Stimulated activated CD8-positive, alpha-beta memory T cell treated with anti-CD3 and anti-CD28 coated beads, Interleukin-15, amount 100 ng/mL, for 1 hour (primary cell): ENCODE measurements around the gene HIGD1C.
"Not testable (repeated sequence)": the region's sequence is repeated elsewhere in the genome, so short reads cannot be mapped to it uniquely, and the experiment has no call there.

ENCODE experiments used
- DNase-seq: peaks from one replicate; pipeline ENCODE4 v3.0.0-alpha.2; 2020; ENCODE audit warnings: low read depth

HIGD1C gene

GRCh38 chr12:50985322-50985721 is 33.0 kb downstream of the HIGD1C start:
- DNase-seq, result no peak

DNA sequence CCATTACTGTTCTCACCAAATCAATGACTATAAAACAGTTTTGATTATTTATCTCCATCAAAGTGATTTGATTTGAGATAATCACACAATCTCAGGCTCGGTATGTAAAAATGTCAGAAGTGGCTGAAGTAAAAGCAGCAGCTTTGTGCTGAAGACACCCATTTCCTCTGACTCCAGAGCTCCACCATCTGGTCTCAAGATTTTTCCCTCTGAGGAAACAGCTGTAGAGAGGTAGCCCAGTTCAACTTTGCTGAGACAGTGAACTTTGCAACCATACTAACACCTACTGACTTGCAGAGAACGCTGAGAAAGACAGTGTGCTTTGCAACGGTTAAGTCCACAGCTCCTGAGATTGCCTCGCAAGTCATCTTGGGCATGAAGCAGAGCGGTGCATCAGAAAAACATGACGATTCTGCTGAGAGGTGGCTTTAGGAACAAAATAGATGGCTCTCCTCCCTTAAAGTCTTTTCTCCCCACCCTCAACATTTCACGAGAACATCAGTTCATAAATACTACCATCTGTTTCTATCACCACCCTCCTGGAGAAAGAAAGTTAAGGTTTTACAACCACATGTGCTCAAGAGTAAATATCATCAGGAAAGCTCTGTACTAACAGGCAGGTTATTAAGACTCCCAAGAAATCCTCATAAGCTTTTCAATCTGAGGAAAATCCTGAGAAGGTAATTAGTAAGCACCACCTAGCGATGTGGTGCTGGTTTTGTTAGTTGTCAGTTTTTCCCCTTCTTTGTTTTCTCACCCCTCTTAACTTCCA is 34.8 kb downstream of the HIGD1C start:
- no peak for DNase-seq

DNA sequence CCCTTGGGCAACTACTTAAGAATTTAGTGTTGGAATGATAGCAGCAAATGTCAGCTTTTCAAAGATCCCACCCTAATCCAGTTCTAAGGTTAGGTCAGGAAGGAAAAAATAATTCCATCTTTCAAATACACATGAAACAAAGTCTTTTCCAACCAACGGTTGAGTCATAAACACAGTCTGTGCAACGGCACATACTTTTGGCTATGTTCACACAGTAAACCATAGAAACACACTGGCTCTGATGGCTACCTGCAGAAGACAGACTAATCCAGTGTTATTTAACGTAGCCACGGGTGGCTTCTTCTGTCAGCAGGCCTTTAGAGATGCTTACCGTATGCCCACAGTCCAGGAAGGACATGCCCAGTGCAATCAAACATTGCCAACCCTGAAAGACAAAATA is 35.7 kb downstream of the HIGD1C start:
- DNase-seq, result no peak

DNA sequence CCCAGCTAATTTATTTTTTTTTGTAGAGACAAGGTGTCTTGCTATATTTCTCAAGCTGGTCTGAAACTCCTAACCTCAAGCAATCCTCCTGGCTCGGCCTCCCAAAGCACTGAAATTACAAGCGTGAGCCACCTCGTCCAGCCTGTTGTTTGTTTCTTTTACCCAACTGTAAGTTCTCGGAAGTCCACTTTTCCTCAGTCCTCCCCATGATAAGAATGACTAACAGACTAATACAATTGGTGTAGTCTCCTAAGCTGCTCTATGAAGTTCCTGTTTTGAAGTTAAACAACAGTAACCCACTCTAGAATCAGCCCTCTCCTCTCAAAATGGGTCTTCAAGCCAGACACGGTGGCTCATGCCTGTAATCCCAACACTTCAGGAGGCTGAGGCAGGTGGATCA is 36.5 kb downstream of the HIGD1C start:
- no peak for DNase-seq

DNA sequence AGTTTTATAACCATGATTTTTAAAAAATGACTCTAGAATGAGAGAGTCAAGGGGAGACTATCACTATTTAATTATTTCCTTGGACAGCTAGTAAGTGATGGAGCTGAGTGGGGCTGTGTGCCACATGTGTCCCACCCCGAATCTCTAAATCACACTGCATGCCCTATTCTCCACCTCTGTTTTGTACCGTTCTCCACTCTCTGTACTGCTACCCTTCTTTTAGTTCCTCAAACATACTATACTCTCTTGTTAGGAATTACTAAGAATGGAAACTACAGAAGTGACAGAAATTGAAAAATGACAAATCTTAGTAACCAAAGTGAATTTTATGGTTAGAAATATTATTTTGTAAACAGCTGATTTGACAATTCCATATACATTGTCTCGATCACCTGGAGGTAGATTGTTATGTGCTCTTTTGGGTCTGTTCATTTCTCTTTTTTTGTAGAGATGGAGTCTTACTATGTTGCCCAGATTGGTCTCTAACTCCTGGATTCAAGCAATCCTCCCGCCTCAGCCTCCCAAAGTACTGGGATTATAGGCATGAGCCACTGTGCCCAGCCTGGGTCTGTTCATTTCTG is 37.9 kb downstream of the HIGD1C start:
- DNase-seq, result no peak

DNA sequence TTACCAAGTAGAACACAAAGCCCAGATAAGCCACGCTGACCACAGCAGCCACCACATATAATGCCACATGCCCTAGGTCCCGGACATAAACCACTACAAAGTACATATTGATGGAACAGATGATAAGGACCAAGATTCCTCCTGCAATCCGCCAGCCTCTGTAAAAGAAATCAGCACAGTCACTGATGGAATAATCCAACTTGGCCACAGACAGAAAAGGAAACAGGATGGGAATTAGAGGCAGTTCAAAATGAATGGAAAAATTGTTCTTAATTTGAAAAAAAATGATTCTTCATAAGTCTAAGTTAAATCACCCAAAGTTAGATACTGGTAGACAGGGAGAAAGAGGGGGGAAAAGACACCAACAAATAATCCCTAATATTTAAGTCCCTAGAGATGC is 38.4 kb downstream of the HIGD1C start:
- DNase-seq, result no peak

- DNase-seq, result no peak
Observed at GRCh38 chr12:50991291-50991690, 38.9 kb downstream of the HIGD1C start.

DNA sequence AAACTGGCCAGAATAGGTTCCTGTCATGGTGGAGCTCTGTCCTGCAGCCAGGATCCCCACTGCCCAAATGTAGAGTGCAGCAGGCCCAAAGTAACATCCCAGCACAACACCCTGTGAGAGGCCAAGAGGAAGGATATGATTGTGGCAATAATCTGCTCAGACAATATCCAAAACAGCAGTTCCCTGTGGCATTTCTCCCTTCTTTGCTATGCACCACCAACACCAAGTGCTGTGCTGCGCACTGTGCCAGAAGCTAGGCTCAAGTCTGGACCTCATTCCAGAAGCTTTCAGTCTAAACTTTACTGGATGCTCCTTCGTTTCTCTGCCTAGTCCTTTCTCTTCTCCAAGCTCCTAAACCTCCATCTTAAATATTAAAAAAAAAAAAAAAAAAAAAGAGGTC is 40.5 kb downstream of the HIGD1C start:
- no peak for DNase-seq

GRCh38 chr12:50999093-50999492 is 46.7 kb downstream of the HIGD1C start:
- DNase-seq, result no peak

DNA sequence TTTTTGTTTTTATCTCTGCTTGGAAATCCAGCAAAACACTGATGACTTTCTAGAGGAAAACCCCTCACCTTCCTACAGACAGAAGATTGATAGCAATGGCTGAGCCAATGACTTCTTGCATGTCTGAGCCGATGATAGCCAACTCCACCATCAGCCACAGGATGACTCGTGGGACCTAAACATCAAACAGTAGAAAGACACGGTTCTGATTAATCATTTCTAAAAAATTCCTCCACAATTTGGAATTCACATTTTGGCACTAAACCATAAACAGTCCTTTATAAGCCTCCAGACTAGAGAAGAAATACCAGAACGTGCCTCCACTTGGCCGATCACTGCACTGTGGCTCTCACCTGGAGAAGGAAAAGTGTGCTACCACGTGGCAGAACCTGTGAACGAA is 47.9 kb downstream of the HIGD1C start:
- DNase-seq, result no peak

GRCh38 chr12:51001799-51002198 is 49.5 kb downstream of the HIGD1C start:
- no peak for DNase-seq

DNA sequence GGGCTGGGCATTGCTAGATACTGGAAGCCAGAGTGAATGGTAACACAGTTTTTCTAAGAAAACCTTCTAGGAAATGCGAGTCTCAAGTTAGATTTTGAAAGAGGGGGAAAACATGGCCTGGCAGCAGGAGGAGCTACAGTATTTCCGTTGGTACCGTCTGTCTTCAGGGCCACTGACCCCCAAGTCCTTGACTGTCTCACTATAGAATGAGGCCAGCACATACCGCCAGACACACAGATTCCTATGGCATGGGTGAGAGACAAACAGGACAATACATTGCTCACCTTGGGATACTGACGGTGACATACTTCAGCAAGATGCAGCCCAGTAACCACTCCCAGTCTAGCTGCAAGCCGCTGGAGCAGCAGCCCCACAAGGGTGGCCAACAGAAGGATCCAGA is 52.2 kb downstream of the HIGD1C start:
- no peak for DNase-seq

GRCh38 chr12:51005030-51005429 is 52.7 kb downstream of the HIGD1C start:
- no peak for DNase-seq

DNA sequence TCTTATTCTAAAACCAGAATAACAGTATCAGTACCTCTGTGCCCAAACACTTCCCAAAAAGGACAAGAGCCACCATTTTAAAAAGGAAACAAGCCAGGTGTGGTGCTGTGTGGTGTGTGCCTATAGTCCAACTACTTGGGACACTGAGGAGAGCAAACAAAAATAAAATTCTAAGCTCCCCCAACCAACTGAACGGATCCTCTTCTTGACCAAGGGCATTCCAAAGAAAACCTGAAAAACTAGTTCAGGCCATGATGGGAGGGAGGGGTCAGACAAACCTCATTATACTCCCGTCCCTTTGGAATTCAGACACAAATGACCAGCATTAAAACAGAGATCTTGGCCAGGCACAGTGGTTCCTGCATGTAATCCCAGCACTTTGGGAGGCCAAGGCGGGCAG is 53.3 kb downstream of the HIGD1C start:
- no peak for DNase-seq

GRCh38 chr12:51008329-51009055 is 56.1 kb downstream of the HIGD1C start:
- no peak for DNase-seq

- no peak for DNase-seq
Observed at GRCh38 chr12:51009056-51009440, 56.7 kb downstream of the HIGD1C start.

DNA sequence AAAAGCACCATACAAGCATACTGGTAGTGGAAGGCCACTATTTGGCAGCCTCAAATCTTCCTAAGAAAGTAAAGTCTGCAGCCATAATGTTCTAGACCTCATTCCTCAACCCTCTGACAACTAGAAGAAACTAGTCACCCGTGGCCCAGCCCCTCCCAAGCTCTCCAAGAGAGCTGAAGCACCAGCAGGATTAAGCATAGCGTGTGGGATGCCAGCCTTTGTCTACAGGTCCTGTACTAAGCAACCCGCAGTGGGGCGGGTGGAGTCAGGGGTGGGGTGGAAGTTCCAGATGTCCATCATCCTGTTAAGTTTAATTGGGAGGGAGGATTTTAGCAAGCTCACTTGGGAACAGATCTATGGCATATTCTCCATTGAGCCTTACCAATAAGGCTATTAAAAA is 59.6 kb downstream of the HIGD1C start:
- no peak for DNase-seq

DNA sequence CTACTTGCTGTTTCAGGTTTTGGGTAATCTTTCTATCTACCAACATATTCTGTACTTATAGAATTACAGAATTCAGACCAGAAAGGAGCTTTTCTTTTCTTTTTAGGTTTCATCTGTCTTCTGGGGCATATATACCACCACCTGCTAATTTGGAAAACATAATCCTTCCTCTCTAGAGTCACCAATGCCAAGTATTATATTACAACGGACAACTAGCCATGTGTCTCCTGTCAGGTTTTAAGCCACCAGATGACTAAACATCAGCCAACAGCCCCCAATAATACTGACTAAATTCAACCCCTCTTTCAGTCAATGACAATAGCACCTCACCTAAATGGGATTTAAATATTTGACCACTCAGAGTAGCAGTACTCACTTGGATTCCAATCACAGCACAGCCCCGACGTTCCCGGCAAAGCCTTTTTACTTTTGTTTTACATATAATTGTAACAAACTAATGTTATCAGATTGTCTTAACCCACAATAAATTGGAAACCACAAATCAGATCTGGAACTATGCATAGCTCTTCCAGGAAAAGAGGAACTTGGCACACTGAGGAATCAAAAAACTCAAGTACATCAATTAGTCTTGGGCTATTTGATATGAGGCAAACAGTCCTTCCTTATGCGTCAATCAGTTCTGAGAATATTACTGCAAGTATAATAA is 60.4 kb downstream of the HIGD1C start:
- no peak for DNase-seq

DNA sequence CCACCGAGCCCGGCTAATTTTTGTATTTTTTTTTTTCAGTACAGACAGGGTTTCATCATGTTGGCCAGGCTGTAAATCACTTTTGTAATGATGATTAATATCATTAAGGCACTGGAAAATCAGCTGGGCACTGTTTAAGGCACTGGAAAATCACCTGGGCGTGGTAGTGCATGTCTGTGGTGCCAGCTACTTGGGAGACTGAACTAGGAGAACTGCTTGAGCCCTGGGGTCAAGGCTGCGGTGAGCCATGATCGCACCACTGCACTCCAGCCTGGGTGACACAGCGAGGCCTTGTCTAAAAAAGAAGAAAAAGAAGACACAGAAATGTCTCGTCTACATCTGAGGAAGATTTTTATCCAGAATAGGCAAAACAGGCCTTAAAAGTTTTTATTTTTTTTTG is 61.1 kb downstream of the HIGD1C start:
- no peak for DNase-seq

DNA sequence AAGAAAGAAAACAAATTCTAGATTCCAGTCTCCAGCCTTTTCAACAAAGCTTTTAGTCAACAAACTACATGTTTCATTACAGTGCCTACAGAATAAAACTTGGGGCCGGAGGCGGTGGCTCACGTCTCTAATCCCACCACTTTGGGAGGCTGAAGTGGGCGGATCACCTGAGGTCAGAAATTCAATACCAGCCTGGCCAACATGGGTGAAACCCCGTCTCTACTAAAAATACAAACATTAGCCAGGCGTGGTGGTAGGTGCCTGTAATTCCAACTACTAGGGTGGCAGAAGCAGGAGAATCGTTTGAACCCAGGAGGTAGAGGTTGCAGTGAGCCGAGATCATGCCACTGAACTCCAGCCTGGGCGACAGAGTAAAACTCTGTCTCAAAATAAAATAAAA is 62.1 kb downstream of the HIGD1C start:
- DNase-seq, result not testable (repeated sequence)

- DNase-seq, result no peak
Observed at GRCh38 chr12:51017452-51017851, 65.1 kb downstream of the HIGD1C start.

GRCh38 chr12:51018956-51019355 is 66.6 kb downstream of the HIGD1C start:
- no peak for DNase-seq

DNA sequence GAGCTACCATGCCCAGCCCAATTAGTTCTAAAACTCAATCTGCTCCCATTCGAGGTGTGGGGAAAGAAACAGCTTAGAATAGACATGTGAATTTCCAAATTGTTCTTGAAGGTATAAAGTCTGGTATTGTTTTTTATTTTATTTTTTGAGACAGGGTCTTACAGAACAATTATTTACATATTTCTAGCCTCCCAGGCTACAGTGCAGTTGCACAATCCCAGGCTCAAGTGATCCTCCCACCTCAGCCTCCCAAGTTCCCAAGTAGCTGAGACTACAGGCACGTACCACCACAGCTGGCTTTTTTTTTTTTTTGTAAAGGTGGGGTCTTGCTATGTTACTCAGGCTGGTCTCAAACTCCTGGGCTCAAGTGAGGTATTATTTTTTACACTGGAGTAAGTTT is 67.6 kb downstream of the HIGD1C start:
- no peak for DNase-seq
